Calu3 (cell line): ENCODE data around the gene DBX1. TPM values are rescaled to one million over a fixed set of nuclear protein-coding genes. Genes with fewer than 3 reads are reported as not detected.
A peak's percentile ranks its signal among the peaks of the same experiment; 100 is the strongest.

Experiments
- BruUV-seq: library from RNA; stranded (reverse); fragments of 400-500 nt; replicated peaks from 2 replicates; lab custom pipeline; 2021; lab: Mats Ljungman, UMichigan
- CTCF ChIA-PET: fragments of 300-600 bp; sonication (Branson Sonifier 250); formaldehyde crosslinking; loops from one replicate; lab custom pipeline; 2022; ENCODE audit warnings: antibody characterized with exemption; lab: Charles Lee
- DNase-seq: peaks from one replicate; pipeline ENCODE4 v3.0.0; 2022
- H3K27ac Mint-ChIP-seq: one replicate; pipeline ENCODE4 v1.8.0; 2022; ENCODE audit warnings: mixed read lengths; ENCODE audit not compliant: unreplicated experiment
- H3K27me3 Mint-ChIP-seq: one replicate; pipeline ENCODE4 v1.8.0; 2022; ENCODE audit warnings: mixed read lengths; ENCODE audit not compliant: unreplicated experiment
- H3K36me3 Mint-ChIP-seq: one replicate; pipeline ENCODE4 v1.8.0; 2022; ENCODE audit warnings: mild to moderate bottlenecking, moderate library complexity, mixed read lengths; ENCODE audit not compliant: insufficient read depth, unreplicated experiment
- H3K4me1 Mint-ChIP-seq: one replicate; pipeline ENCODE4 v1.8.0; 2022; ENCODE audit warnings: mild to moderate bottlenecking, low read depth, mixed read lengths; ENCODE audit not compliant: unreplicated experiment
- H3K4me3 Mint-ChIP-seq: one replicate; pipeline ENCODE4 v1.8.0; 2022; ENCODE audit warnings: mild to moderate bottlenecking, low read depth, moderate library complexity, mixed read lengths; ENCODE audit not compliant: unreplicated experiment
- H3K9me3 Mint-ChIP-seq: one replicate; pipeline ENCODE4 v1.8.0; 2022; ENCODE audit warnings: low read depth, mixed read lengths; ENCODE audit not compliant: unreplicated experiment
- CTCF ChIP-seq: fragments of 200-600 bp; IDR thresholded peaks from one replicate; pipeline ENCODE4 v1.8.0; 2022; ENCODE audit warnings: antibody characterized with exemption; ENCODE audit not compliant: unreplicated experiment
- intact Hi-C: fragments of 100-400 bp; cut with micrococcal nuclease; formaldehyde crosslinking; loops from one replicate; pipeline ENCODE4 v1.10.0; 2022; ENCODE audit not compliant: unreplicated experiment
- total RNA-seq: library from RNA; stranded (reverse); gene quantifications from 2 replicates; pipeline ENCODE4 v1.2.3, GENCODE V29; 2022

The DBX1 gene
- total RNA-seq, 1 experiment from 2014 or later = not detected

- TF ChIP-seq CTCF = no peak
- no peak overlapping the region for H3K27ac Mint-ChIP-seq
- no peaks in the 10 kb centered on the region for H3K36me3 Mint-ChIP-seq
- H3K9me3 Mint-ChIP-seq = no peaks in the 10 kb centered on the region
- peaks cover 50% of the 10 kb centered on the region for H3K27me3 Mint-ChIP-seq
- no peak overlapping the region for H3K4me3 Mint-ChIP-seq
- CTCF ChIA-PET = no interaction called here
- intact Hi-C loops = loop anchor here (10.0 kb wide), 1 partner anchor 394 kb away; no protein-coding TSS in a partner anchor
- BruUV-seq = no TSS peak
- H3K4me1 Mint-ChIP-seq = no peaks in the 10 kb centered on the region
- DNase-seq = no peak
These were observed 21.6 kb downstream of the DBX1 start for GRCh38 chr11:20138707-20139106.

GRCh38 chr11:20137637-20138036 lies 22.6 kb downstream of the DBX1 start:
- Mint-ChIP-seq H3K27ac (no peak overlapping the region), H3K36me3 (no peaks in the 10 kb centered on the region), H3K4me1 (peaks cover 3% of the 10 kb centered on the region), H3K4me3 (no peak overlapping the region), H3K27me3 (peaks cover 60% of the 10 kb centered on the region), H3K9me3 (no peaks in the 10 kb centered on the region)
- no peak for DNase-seq
- intact Hi-C loops = loop anchor here (10.0 kb wide), 1 partner anchor 393 kb away; no protein-coding TSS in a partner anchor
- CTCF ChIA-PET = no interaction called here
- no peak for TF ChIP-seq CTCF
- BruUV-seq = no TSS peak

- no peaks in the 10 kb centered on the region for H3K9me3 Mint-ChIP-seq
- H3K27ac Mint-ChIP-seq = no peak overlapping the region
- no peak for DNase-seq
- peaks cover 9% of the 10 kb centered on the region for H3K4me1 Mint-ChIP-seq
- no TSS peak for BruUV-seq
- H3K36me3 Mint-ChIP-seq = no peaks in the 10 kb centered on the region
- TF ChIP-seq CTCF = no peak
- intact Hi-C loops = loop anchor here (10.0 kb wide), 1 partner anchor 390 kb away; no protein-coding TSS in a partner anchor
- H3K4me3 Mint-ChIP-seq = no peak overlapping the region
- H3K27me3 Mint-ChIP-seq = peaks cover 43% of the 10 kb centered on the region
- CTCF ChIA-PET = interaction anchor here (1.1 to 3.1 kb wide), 2 partner anchors 20 to 182 kb away, joined by 5 to 22 read pairs; no protein-coding TSS in a partner anchor
These were observed 25.1 kb downstream of the DBX1 start for GRCh38 chr11:20134991-20135736.

- Mint-ChIP-seq H3K9me3 (no peaks in the 10 kb centered on the region), H3K27me3 (peaks cover 19% of the 10 kb centered on the region), H3K4me3 (peak overlapping the region; percentile 62)
These were observed 27.6 kb downstream of the DBX1 start for GRCh38 chr11:20132667-20133039.

More at GRCh38 chr11:20132667-20133039, 27.6 kb downstream of the DBX1 start:
- no peak for DNase-seq
- H3K4me1 Mint-ChIP-seq = peaks cover 9% of the 10 kb centered on the region
- no peak overlapping the region for H3K27ac Mint-ChIP-seq
- CTCF ChIA-PET = interaction anchor here (0.6 to 3.1 kb wide), 15 partner anchors 10 to 229 kb away, joined by 3 to 22 read pairs (median 4); no protein-coding TSS in a partner anchor
- intact Hi-C loops = loop anchor here (1.0 to 10.0 kb wide), 4 partner anchors 181 to 388 kb away; no protein-coding TSS in a partner anchor
- TF ChIP-seq CTCF = no peak
- H3K36me3 Mint-ChIP-seq = no peaks in the 10 kb centered on the region
- no TSS peak for BruUV-seq
